HEK293T (cell line): Measurements from ENCODE around the gene SETBP1.

ENCODE experiments used
- ARNT ChIP-seq: fragments of 450-650 bp; IDR thresholded peaks from 2 replicates; pipeline ENCODE4 v1.6.1; 2017; ENCODE audit warnings: mild to moderate bottlenecking
- BHLHE40 ChIP-seq: fragments of 450-650 bp; IDR thresholded peaks from 2 replicates; pipeline ENCODE4 v1.6.1; 2016; ENCODE audit warnings: mild to moderate bottlenecking, moderate library complexity, borderline replicate concordance
- FOXA1 ChIP-seq: fragments of 450-650 bp; IDR thresholded peaks from 2 replicates; pipeline ENCODE4 v1.6.1; 2016; ENCODE audit warnings: mild to moderate bottlenecking
- FOXK2 ChIP-seq: fragments of 450-650 bp; IDR thresholded peaks from 2 replicates; pipeline ENCODE4 v1.6.1; 2016; ENCODE audit warnings: mild to moderate bottlenecking
- FOXM1 ChIP-seq: fragments of 450-650 bp; IDR thresholded peaks from 2 replicates; pipeline ENCODE4 v1.6.1; 2017; ENCODE audit warnings: mild to moderate bottlenecking, borderline replicate concordance
- SUZ12 ChIP-seq: fragments of 450-650 bp; IDR thresholded peaks from 2 replicates; pipeline ENCODE4 v1.6.1; 2016; ENCODE audit warnings: mild to moderate bottlenecking
- TARDBP ChIP-seq: fragments of 450-650 bp; IDR thresholded peaks from 2 replicates; pipeline ENCODE4 v1.6.1; 2016
- ZNF384 ChIP-seq: fragments of 450-650 bp; IDR thresholded peaks from 2 replicates; pipeline ENCODE4 v1.6.1; 2016

DNA sequence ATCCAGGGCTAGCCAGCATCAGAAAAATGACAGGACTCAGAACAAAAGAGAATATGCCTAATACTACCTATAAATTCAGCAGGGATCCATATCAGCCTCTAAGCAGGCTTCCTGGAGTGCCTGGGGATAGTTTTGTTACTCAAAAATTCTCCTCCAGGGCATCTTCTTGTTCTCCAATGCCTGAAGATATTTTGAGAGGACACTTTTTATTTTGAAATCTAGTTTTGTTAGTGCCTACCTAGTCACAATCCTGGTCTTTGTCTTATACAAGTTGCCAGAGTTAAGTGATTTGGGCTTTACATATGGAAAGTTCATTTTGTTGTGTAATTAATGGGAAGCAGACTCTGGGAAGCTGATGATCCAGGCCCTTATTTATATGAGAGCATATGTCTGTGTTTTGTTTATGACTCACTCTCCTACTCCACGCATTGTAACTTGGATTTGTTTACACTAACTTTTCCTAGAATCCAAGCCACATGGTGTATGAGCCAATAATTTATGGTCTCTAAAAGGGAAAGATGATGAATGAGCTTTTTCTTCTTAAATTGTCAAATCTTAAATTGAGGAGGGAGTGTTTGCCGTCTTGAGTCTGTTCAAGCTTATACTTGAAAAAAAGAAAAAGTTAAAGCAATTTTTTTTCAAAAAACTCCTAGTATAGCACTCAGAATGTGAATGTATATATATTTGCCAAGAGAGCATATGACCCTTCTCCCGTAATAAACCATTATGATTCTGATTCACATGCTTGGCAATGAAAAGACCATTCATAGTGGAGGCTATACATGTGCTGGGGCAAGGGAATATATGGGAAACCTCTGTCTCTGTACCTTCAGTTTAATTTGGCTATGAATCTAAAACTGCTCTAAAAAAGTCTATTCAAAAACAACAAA lies 370.3 kb downstream of the SETBP1 start:
- TF ChIP-seq ARNT (no peak), BHLHE40 (no peak), SUZ12 (no peak), FOXM1 (no peak), TARDBP (no peak), ZNF384 (no peak), FOXK2 (no peak), FOXA1 (no peak)
